ENCODE measurements around the gene USP2.

DNA sequence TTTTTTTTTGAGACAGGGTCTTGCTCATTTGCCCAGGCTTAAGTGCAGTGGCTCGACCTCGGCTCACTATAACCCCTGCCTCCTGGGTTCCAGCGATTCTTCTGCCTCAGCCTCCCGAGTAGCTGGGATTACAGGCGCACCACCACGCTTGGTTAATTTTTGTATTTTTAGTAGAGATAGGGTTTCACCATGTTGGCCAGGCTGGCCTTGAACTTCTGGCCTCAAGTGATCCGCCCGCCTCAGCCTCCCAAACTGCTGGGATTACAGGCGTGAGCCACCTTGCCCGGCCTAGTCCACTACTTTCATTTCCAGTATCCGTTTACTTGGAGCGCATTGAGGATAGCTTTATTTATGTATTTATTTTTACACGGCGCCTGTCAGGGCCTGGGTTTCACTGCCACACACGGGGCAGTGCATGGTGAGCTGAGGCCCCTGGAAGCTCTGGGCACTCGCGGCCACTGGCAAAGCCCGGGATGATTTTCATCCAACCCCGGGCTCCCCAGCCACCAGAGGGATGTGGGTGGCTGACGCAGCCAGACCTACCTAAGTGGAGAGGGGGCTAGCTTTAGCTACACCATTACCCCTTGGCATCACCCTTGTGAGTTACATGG, 58.5 kb downstream of the USP2 start:
- TF ChIP-seq FOXK2 (IDR thresholded peaks at IDR 0.05) (no peak), FOXM1 (IDR thresholded peaks at IDR 0.05; ENCODE audit: borderline replicate concordance) (no peak), BHLHE40 (IDR thresholded peaks at IDR 0.05; ENCODE audit: borderline replicate concordance) (no peak), TARDBP (IDR thresholded peaks at IDR 0.05) (no peak), SP1 (IDR thresholded peaks at IDR 0.05) (no peak), FOXA1 (IDR thresholded peaks at IDR 0.05) (no peak), ELF4 (IDR thresholded peaks at IDR 0.05) (no peak), ZNF384 (IDR thresholded peaks at IDR 0.05) (no peak), SUZ12 (IDR thresholded peaks at IDR 0.05) (no peak), HDGF (IDR thresholded peaks at IDR 0.05; ENCODE audit: borderline replicate concordance) (no peak), ARNT (IDR thresholded peaks at IDR 0.05) (no peak), LEF1 (IDR thresholded peaks at IDR 0.05; ENCODE audit: borderline replicate concordance) (no peak)
